Right lung (tissue), 2 donors: ENCODE data around the gene LOC101059915.
"Not testable (repeated sequence)": the region's sequence is repeated elsewhere in the genome, so short reads cannot be mapped to it uniquely, and the experiment has no call there.

ENCODE experiments used
- DNase-seq, 2 donors: peaks; one replicate each; pipeline ENCODE4 v3.0.0-alpha.2; 2013

Gene LOC101059915

GRCh38 chrX:71640002-71640401 is 27.3 kb upstream of the LOC101059915 start:
- no peak for DNase-seq

- not testable (repeated sequence) for DNase-seq
Measured at GRCh38 chrX:71644406-71644805, 22.9 kb upstream of the LOC101059915 start.

- no peak for DNase-seq
Measured at GRCh38 chrX:71650333-71650969, 16.9 kb upstream of the LOC101059915 start.

- peak; percentile 20 to 38 for DNase-seq
Measured at GRCh38 chrX:71652405-71652804, 14.9 kb upstream of the LOC101059915 start.

- DNase-seq: no peak
Measured at GRCh38 chrX:71653344-71653743, 14.0 kb upstream of the LOC101059915 start.

GRCh38 chrX:71657267-71657666 is 10.1 kb upstream of the LOC101059915 start:
- DNase-seq: no peak

- no peak for DNase-seq
Measured at GRCh38 chrX:71659342-71659741, 8.0 kb upstream of the LOC101059915 start.

- no peak for DNase-seq
Measured at GRCh38 chrX:71659959-71660358, 7.4 kb upstream of the LOC101059915 start.

- DNase-seq: no peak
Measured at GRCh38 chrX:71660562-71661416, 6.6 kb upstream of the LOC101059915 start.

GRCh38 chrX:71661919-71662318 is 5.4 kb upstream of the LOC101059915 start:
- no peak for DNase-seq

- DNase-seq: not testable (repeated sequence)
Measured at GRCh38 chrX:71662654-71663053, 4.7 kb upstream of the LOC101059915 start.

GRCh38 chrX:71663238-71663637 is 4.1 kb upstream of the LOC101059915 start:
- DNase-seq: not testable (repeated sequence)

- not testable (repeated sequence) for DNase-seq
Measured at GRCh38 chrX:71664202-71664601, 3.1 kb upstream of the LOC101059915 start.

GRCh38 chrX:71664889-71665491 is 2.4 kb upstream of the LOC101059915 start:
- no peak for DNase-seq

- no peak for DNase-seq
Measured at GRCh38 chrX:71665747-71666146, 1.6 kb upstream of the LOC101059915 start.

- DNase-seq: no peak
Measured at GRCh38 chrX:71666240-71667223, 814 bp upstream of the LOC101059915 start.

- DNase-seq: no peak
Measured at GRCh38 chrX:71668248-71668595, 876 bp downstream of the LOC101059915 start.

- no peak for DNase-seq
Measured at GRCh38 chrX:71669492-71669891, 2.1 kb downstream of the LOC101059915 start.

GRCh38 chrX:71669947-71670346 is 2.6 kb downstream of the LOC101059915 start:
- not testable (repeated sequence) for DNase-seq

- DNase-seq: no peak
Measured at GRCh38 chrX:71671043-71671780, 3.9 kb downstream of the LOC101059915 start.

GRCh38 chrX:71671938-71672337 is 4.6 kb downstream of the LOC101059915 start:
- no peak for DNase-seq
